ENCODE data around the gene CACNA1C.

The CACNA1C gene

DNA sequence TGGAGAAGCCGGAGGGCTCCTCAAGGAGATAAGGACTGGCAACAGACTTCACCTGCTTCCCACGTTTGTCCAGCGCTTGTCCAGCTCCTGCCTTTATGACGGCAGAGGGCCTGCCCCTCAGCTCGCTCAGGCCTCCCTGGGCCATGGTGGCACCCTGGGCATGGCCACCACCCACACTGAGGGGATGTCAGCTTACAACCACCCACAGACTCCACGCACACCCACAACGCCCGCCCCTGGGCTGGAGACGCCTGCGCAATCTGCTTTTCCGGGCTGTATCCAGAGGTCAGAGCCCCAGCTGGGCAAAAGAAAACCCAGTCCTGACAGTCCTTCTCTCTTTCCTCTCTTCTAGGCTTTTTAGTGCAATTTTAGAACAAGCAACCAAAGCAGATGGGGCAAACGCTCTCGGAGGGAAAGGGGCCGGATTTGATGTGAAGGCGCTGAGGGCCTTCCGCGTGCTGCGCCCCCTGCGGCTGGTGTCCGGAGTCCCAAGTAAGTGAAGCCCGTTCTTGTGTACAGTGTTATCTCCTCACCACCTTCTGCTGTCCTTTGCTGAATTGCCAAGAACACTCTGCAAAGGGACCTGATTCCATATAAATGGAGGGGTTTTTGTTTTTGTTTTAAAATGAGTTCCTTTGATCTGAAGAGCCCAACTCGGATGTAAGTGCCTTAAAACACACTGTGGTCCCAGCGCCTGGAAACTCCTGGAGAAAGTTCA is 404.6 kb downstream of the CACNA1C start:
- DNase-seq (ENCODE audit: low read depth), result no peak

DNA sequence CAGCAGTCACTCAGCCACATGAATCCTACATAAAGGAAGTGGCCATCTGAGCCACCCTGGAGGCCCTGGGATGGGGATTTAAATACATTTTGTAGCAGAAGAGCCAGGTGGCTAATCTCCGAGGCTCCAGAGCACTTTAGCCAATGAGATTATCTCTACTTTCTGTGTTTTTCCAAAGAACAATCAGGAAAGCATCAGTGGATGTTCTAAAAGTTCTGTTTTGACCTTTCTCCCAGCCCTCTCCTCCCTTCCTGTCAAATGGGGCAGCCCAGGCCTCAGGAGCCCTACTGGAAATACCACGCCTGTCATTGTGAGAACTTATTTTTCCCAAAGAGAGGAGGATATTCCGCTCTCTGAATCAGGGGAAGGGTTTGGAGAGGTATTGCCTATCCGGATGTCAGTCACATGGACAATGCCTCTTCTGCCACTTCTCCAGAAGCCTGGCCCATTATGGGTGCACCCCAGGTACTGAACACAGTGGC is 405.2 kb downstream of the CACNA1C start:
- no peak for DNase-seq (ENCODE audit: low read depth)

DNA sequence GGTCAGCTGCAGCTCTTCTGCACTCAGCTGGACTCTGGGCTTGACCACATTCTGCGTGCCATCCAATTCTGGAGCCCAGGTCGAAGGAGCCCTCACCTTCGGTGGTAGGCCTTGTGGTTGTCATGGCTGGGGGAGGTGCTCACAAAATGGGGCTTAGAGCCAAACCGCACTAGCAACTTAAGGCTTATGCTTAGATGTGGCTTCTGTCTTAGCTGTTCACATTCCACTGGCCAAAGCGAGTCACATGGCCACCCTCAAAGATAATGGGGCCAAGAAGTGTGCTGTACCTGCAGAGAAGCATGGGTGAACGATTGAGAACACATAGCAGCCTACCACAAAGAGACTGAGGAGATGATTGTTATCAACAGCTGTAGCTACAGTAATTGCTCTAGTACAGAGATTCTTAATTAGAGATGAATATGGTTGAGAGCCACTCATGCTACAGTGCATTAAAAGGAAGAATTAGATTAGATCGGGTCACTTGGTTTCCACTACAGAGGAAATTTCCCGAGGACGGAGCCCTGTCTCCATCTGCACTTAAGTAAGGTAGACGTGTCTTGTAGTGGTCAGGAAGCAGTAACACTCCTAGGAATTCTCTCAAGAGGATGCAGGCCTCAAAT is 407.4 kb downstream of the CACNA1C start:
- DNase-seq (ENCODE audit: low read depth), result no peak

DNA sequence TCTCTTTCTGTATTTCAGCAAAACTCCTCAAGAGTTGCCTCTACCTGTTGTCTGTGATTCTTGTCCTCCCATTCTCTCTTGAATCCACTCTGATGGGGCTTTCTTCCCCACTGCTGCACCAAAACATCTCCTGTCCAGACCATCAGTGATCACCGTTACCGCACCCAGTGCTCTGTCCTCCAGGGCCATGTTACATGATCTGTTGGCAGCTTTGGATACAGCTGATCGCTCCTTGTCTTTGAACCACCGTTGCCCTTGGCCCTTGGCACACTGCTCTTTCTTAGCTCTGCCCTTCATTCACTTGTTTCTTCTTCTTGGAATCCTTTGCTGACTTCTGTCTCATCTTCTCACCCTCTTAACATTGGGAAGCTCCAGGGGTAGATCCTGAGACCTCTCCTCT is 408.3 kb downstream of the CACNA1C start:
- no peak for DNase-seq (ENCODE audit: low read depth)

DNA sequence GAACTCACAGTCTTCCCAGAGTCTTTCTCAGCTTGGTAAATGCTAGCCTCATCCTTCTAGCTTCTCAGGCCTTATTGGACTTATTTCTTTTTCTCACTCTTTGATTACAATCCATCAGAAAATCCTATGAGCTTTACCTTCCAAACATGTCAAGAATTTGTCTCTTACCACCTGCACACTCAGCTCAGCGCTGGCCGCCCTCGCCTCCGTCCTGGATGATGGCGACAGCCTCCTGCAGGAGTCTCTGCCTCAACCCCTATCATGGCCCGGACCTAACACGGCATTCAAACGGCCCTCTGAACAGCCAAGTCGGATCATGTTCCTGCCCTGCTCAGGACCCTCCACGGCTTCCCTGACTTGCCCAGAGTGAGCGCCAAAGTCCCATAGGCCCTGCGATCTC is 408.9 kb downstream of the CACNA1C start:
- no peak for DNase-seq (ENCODE audit: low read depth)

DNA sequence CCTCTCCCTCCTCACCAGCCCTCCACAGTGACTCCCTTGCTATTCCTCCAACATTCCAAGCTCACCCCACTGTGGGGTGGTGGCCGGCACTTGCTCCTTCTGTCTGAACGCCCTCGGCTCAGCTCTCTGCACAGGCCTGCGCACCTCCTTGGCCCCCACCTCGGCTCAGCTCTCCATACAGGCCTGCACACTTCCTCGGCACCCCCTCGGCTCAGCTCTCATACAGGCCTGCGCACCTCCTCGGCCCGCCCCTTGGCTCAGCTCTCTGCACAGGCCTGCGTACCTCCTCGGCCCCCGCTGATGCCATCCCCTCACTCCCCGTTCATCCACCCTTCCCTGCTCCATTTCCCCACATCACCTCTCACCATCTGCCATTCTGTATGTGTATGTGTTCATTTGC is 409.3 kb downstream of the CACNA1C start:
- DNase-seq (ENCODE audit: low read depth), result no peak

DNA sequence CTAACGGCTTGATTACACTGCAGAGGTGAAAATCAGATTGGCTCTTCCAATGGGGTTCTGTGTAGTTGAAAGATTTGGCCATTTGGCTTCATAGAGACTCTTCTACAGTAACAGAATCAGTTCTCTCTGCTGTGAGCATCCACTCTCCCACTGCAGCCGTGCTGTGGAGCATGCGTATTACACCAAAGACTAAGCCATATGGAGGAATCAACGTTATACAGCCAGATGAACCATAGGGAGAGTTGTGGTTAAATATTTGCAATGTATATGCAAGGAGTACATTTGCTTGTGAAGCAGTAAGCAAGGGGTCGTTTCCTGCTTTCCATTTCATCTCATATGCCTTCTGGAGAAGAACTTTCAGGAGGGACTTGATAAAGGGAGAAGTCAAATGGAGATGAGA is 410.9 kb downstream of the CACNA1C start:
- no peak for DNase-seq (ENCODE audit: low read depth)

DNA sequence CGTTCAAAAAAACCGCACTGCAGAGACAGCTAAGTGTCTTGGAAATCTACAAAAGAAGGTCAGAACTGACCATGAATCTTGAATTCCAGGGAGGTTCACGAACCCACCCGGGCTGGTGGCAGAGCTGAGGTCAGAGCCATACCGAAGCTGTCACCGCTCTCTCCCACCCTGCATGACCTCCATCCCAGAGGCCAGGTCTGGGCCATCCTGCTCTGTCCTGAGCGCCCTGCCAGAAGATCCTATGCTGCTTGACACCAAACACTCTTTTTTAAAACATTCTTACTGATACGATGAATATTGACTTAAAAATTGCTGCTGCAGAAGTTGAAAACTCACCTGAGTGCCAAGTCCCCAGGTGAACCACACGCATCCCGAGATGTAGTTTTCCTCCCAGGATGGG is 412.9 kb downstream of the CACNA1C start:
- no peak for DNase-seq (ENCODE audit: low read depth)

DNA sequence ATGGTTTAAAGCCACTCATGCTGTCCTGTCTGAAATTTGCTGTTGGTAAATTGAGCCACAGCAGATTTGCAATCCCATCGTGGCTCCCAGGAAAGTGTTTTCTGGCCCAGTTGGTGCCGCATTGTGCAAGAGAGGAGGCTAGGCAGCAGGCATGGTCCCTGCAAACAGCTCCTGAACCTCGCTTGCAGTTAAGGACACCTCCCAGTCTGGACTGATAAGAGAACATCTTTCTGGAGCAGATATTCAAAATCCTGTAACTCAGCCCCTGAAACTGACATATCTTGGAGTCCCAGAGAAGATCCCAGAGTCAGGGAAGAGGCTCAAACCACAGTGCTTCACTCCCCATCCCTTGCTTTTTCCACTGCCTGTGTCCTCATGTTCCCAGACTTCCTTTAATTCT is 413.4 kb downstream of the CACNA1C start:
- DNase-seq (ENCODE audit: low read depth), result no peak

DNA sequence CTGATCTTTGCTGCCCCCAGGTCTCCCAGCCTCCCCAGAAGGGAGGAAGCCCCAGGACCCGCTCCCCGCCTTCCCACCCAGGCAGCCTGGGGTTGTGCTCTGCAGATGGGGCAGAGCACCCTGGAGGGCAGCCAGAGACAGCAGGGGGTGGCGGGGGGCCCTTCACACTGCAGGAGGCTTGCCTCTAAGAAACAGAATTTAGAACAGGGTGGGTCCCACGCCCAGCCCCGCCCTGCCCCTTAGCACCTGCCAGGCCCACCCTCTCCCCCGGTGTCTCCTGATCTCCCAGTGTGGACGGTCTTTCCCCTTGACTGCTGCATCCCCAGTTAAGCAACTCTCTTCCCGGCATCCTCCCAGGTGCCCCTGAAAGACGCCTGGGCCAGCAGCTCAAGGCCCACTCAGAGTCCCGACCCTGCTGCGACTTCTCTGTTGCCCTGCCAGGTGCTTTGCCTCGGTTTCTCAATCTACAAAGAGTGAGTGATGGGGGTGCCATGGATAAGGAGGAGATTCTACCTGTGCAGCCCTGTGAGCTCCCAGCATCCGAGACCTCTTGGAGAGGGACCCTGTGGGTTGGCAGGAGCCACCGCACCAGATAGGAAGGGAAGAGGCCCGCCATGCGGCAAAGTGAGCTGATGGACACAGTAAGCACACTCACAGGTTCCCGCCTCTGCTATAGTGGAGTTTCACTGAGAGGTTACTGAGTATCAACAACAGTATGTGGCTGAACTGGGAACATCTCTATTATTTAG is 414.8 kb downstream of the CACNA1C start:
- DNase-seq (ENCODE audit: low read depth), result no peak

DNA sequence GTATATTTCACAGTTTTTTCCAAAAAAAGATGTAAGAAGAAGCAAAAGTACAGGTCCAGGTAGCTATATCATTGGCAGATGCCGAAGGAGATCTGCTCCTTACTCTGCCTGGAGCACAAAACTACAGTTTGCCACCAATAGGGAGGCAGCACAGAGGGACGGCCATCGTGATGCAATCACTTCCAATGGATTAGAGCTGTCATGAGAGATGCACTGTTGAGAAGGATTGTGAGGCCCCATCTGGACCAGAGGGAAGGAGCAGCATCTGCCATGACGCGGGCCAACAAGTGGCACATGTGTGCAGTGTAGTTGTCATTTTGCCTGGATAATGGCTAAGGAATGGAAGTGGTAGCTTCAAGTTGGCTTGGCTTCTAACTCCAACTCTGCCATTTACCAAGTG is 423.2 kb downstream of the CACNA1C start:
- no peak for DNase-seq (ENCODE audit: low read depth)

DNA sequence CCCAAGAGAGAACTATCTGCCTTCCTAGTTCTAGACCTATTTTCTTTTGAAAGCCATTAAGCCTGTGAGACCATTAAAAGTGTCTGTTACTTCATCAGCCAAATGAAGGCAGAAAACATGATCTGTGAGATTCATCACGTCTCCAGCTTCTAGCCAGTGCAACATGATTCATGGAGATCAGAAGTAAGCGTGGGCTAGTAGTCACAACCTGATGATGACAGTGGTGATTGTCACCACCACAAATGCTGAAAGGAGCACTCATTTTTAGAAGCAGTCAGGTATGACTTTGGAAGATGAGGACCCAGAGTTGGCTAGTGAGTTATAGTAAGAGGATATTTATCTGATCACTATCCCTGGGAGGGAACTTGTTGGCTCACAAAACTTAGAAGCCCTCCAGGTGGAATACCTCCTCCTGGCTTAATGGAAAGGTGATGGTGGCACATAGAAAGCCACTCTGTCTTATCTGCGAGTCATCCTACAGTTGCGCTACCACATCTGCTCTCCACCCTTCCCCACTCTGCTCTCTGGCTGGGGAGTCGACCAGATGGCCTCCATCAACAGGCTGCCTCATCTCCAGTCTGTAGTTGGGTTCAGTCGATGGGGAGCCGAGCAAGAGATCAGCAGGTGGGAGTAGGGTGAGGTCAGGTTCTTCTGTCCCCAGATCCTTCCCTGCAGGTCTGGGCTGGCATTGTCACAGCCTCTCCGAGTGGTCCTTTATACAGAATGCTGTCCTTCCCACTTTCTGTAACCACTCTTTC is 424.4 kb downstream of the CACNA1C start:
- no peak for DNase-seq (ENCODE audit: low read depth)

DNA sequence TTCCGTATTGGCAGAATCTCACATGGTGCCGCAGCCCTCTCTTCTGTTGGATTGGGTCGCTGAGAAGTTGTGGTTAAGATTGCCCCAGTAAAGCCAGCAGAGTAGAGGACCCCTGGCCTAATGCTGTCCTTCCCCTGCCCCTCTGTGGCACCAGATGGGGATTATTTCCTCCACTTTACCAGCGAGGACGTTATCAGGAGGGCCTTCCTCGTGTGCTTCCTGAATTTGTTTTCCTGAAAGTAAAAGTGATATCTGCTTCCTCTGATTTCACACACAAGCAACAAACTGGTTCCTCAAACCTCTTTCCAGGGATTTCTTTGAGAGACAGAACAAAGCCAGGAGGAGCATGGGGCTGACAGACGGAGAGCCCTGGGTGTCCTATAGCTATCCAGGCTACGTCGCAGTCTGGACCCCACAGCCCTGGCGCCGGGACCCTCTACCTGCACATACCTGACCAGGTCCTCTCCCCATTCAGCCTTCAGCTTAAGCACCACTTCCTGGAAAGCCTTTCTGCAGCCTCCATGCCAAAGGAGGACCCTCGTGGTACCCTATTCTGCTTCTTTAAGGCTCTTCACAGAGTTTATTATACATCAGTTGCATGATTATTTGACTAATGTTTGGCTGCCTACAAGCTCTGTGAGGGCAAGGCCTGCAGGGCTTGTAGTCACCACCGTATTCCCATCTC is 427.2 kb downstream of the CACNA1C start:
- DNase-seq (ENCODE audit: low read depth), result no peak

DNA sequence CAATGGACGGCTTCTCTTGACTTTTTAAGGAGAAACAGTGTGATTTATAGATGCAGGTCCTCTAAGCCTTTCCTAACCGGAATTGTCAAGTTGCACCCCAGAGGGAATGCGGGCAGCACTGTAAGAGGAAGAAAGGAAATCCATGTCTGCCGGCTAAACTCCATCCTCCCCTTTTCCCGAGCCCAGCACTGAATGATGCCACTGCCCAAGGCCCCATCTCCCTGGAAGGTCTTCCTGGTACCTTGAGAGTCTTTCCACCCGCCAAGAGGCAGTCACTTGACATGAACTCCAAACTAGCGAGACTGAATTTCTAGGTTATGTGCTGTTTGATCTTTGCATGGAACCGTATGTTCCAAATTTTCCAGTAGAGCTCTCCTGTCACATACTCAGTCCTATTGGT is 428.6 kb downstream of the CACNA1C start:
- DNase-seq (ENCODE audit: low read depth), result no peak

DNA sequence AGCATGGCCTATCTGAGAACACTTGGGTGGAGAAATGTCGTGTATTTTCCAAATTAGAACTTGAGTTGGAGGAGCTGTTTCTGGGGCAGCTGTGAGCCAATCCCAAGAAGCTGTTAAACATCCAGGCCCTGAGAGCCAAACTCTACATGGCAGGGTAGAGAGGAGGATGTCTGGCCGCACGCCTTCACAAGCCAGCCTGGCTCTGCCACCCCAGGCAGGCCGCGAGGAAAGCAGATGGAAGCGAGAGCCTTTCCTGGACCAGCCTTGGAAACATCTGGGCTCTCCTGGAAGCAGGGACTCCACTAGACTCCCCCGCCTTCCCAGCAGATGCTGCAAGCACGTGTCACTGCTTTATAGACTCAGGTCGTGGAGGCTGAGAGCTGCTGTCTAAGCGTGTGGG is 429.2 kb downstream of the CACNA1C start:
- no peak for DNase-seq (ENCODE audit: low read depth)

DNA sequence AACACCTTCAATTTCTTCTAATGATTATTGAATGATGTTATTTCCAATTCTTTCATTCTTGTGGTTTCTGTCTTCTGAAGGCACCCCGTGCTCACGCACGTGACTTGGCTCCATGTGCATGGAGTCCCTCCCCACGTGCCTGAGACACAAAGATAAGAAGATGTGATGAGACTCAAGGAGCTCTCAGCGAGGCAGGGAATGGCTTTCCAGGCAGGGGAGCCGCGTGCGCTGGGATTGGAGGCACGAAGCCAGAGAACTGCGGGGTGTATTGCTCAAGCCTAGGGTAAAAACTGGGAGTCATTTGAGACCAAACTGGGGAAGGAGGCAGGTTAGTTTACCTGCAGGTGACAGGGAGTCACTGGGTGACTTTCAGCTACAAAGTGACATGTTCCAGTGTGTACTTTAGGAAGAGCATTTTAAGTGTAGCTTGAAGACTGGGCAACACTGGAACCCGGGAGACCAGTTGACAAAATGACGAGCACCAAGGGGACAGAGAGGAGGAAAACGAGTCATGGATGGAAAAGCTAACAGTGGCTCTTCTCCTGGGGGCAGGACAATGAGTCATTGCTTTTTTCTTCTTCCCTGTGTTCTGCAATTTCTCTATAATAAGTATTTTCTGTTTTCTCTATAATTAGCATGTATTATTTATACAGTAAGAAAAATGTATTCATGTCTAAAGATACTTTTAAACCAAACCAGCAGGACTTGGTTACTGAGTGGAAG is 430.3 kb downstream of the CACNA1C start:
- DNase-seq (ENCODE audit: low read depth), result no peak

DNA sequence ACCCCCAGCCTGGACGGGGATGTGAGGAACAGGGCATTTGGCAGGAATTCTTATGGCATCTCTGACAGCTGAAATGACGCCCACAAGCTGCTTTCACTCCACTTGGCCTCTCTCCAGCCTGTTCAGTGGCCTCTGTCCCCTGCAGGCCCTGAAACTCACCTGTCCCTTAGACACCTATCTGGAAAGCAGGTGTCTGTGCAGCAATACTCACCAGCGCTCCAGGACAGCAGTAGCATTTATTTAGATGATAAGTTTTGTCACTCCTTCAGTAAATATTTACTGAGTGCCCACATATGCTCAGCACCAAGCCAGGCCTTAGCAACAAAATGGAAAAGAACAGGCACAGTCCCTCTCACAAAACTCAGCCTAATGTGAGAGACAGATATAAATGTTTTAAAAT is 430.9 kb downstream of the CACNA1C start:
- DNase-seq (ENCODE audit: low read depth), result no peak

DNA sequence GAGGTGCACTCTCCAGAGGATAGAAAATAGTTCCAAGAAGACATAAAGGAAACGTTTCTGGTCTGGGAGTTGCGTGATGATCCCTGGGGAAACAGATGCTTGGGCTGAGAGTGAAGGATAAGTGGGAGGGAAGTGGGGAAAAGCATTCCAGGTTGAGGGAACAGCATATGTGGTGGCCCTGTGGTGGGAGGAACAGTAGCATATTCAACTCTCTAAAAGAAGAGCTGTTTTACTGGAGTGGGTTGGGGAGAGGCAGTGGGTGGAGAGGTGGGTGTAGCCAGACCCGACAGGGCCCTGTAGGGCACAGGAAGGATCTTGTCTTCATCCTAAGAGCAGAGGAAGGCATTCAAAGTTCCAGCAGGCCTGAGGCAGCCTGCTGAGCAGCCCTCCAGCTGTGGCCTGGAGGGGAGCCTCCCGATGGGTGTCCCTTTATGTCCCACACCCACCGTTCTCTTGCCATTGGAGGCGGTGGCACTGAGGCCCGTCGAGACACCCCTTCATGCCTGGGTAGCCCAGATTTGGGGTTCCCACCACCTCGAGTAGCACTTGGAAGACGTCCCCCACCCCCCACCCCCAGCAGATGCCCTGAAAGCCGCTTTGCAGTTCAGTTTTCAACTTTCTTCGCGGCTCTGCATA is 431.5 kb downstream of the CACNA1C start:
- DNase-seq (ENCODE audit: low read depth), result no peak

DNA sequence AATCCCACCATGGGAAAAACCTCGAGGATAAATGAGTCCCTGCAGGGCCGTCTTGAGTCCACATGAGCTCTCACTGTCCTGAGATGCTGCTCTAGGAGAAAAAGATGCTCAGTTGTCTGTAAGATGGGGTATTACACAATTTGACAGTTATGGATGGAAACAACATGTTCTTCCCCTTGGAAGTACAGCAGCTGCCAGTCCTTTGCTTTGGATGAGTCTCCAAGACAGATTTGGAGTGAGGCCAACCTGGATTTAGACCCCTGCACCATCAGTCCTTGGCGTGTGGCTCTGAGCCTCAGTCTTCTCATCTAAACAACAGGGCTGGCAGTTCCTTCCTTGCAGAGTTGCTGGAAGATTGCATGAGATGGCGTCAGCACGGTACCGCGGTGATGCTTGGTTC is 432.9 kb downstream of the CACNA1C start:
- DNase-seq (ENCODE audit: low read depth), result no peak

DNA sequence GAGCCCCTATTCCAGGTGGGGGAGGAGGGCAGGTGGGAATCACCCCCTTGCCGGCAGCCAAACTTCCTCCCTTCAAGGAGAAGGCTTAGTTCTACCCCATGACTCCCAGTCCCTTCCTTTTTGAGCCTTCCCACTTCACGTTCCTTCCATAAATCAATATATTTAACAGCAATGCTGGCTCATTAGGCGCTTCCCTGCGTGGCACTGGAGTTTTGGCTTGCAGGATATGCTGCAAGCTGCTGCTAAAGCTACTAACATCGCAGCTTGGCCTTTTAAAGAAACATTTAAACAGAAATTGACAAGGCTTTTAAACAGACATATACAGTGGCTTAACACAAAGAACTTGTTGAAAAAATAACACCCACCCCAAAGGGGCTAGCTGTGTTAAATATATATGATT is 434.0 kb downstream of the CACNA1C start:
- no peak for DNase-seq (ENCODE audit: low read depth)

DNA sequence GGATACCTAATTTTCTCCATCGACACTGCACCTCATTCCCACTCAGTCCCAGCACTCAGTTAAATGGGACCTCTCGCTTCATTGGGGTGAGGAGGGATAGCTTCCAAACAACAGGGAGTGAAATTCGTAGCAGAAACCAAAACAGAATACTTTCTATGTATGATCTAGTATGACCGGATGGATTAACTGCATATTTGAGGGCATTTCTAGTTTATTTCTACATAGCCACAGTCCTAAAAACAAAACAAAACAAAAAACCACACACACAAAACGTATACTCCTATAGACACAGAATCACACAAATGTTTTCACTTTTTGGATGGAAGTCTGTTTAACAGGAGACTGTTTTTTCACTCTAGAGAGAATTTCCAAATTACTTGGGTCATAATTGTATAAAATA is 434.5 kb downstream of the CACNA1C start:
- no peak for DNase-seq (ENCODE audit: low read depth)

All from activated gamma-delta T cell treated with anti-CD3 and anti-CD28 coated beads, Interleukin-2, amount 50 U/mL, for 16 hours (primary cell).